Trophoblast cell (in vitro differentiated cells and primary cell): ENCODE data around the gene ZBED3.

Experiments used
- DNase-seq, 2 donors: peaks; one replicate each; pipeline ENCODE4 v3.0.0-alpha.2; 2016
- H2AFZ ChIP-seq: 2 replicates; pipeline ENCODE4 v1.6.1; 2013; ENCODE audit warnings: low read length, moderate library complexity, mild to moderate bottlenecking; ENCODE audit not compliant: insufficient read depth, poor library complexity
- H2AK5ac ChIP-seq: 2 replicates; pipeline ENCODE4 v1.6.1; 2013; ENCODE audit warnings: mild to moderate bottlenecking, low read length
- H2BK120ac ChIP-seq: 2 replicates; pipeline ENCODE4 v1.6.1; 2013; ENCODE audit warnings: low read length, mild to moderate bottlenecking, moderate library complexity; ENCODE audit not compliant: insufficient read depth, poor library complexity
- H2BK12ac ChIP-seq: 2 replicates; pipeline ENCODE4 v1.6.1; 2013; ENCODE audit warnings: mild to moderate bottlenecking, low read length, moderate library complexity
- H2BK5ac ChIP-seq: 2 replicates; pipeline ENCODE4 v1.6.1; 2013; ENCODE audit warnings: low read length, low read depth, moderate library complexity, mild to moderate bottlenecking; ENCODE audit not compliant: poor library complexity
- H3K14ac ChIP-seq: 2 replicates; pipeline ENCODE4 v1.6.1; 2013; ENCODE audit warnings: mild to moderate bottlenecking, low read length
- H3K18ac ChIP-seq: 2 replicates; pipeline ENCODE4 v1.6.1; 2013; ENCODE audit warnings: mild to moderate bottlenecking, low read length
- H3K23ac ChIP-seq: 2 replicates; pipeline ENCODE4 v1.6.1; 2013; ENCODE audit warnings: low read length
- H3K27ac ChIP-seq: 2 replicates; pipeline ENCODE4 v1.5.1; 2013; ENCODE audit warnings: low read depth, mild to moderate bottlenecking, inconsistent platforms, low read length, moderate library complexity
- H3K27me3 ChIP-seq: 2 replicates; pipeline ENCODE4 v1.6.1; 2013; ENCODE audit warnings: inconsistent platforms, mild to moderate bottlenecking, low read length, moderate library complexity; ENCODE audit not compliant: insufficient read depth
- H3K36me3 ChIP-seq, 2 experiments: 1 replicate in 1 of 2; 2 replicates in 1 of 2; pipeline ENCODE4 v1.6.1; 2013; ENCODE audit warnings: low read length in 2 of 2, mild to moderate bottlenecking in 2 of 2, moderate library complexity in 1 of 2; ENCODE audit not compliant: insufficient read depth in 2 of 2, control insufficient read depth in 1 of 2
- H3K4ac ChIP-seq: 2 replicates; pipeline ENCODE4 v1.6.1; 2013; ENCODE audit warnings: low read depth, mild to moderate bottlenecking, low read length, moderate library complexity
- H3K4me1 ChIP-seq, 2 experiments: 1 replicate in 1 of 2; 2 replicates in 1 of 2; pipeline ENCODE4 v1.6.1; 2013; ENCODE audit warnings: low read length in 2 of 2, mild to moderate bottlenecking in 2 of 2, moderate library complexity in 1 of 2; ENCODE audit not compliant: insufficient read depth in 2 of 2, control insufficient read depth in 1 of 2
- H3K4me2 ChIP-seq: 2 replicates; pipeline ENCODE4 v1.6.1; 2013; ENCODE audit warnings: inconsistent platforms, mild to moderate bottlenecking, low read length, moderate library complexity
- H3K4me3 ChIP-seq: 2 replicates; pipeline ENCODE4 v1.5.1; 2013; ENCODE audit warnings: mild to moderate bottlenecking, low read depth, low read length, inconsistent platforms
- H3K79me1 ChIP-seq: one replicate; pipeline ENCODE4 v1.6.1; 2013; ENCODE audit warnings: low read length
- H3K79me2 ChIP-seq: 2 replicates; pipeline ENCODE4 v1.6.1; 2013; ENCODE audit warnings: low read length, mild to moderate bottlenecking; ENCODE audit not compliant: control insufficient read depth, insufficient read depth, poor library complexity
- H3K9ac ChIP-seq: 2 replicates; pipeline ENCODE4 v1.6.1; 2013; ENCODE audit warnings: mild to moderate bottlenecking, low read length
- H3K9me3 ChIP-seq: 2 replicates; pipeline ENCODE4 v1.6.1; 2013; ENCODE audit warnings: low read depth, mild to moderate bottlenecking, control low read depth, inconsistent platforms, low read length; ENCODE audit not compliant: insufficient read depth
- H4K12ac ChIP-seq: 2 replicates; pipeline ENCODE4 v1.6.1; 2013; ENCODE audit warnings: low read depth, mild to moderate bottlenecking, low read length, moderate library complexity
- H4K8ac ChIP-seq: 2 replicates; pipeline ENCODE4 v1.6.1; 2013; ENCODE audit warnings: low read depth, mild to moderate bottlenecking, low read length, moderate library complexity
- H4K91ac ChIP-seq: one replicate; pipeline ENCODE4 v1.6.1; 2013; ENCODE audit warnings: low read depth, mild to moderate bottlenecking, low read length, moderate library complexity
- WGBS: extraction: QIAGEN DNeasy Blood & Tissue Kit; methylation state at CpG from one replicate; pipeline ENCODE4 v1.1.7; 2013; ENCODE audit warnings: missing lambda C conversion rate; ENCODE audit not compliant: insufficient read length, insufficient coverage; ENCODE audit errors: extremely low coverage; 5-methylcytosine and 5-hydroxymethylcytosine counted together

ZBED3 gene

DNA sequence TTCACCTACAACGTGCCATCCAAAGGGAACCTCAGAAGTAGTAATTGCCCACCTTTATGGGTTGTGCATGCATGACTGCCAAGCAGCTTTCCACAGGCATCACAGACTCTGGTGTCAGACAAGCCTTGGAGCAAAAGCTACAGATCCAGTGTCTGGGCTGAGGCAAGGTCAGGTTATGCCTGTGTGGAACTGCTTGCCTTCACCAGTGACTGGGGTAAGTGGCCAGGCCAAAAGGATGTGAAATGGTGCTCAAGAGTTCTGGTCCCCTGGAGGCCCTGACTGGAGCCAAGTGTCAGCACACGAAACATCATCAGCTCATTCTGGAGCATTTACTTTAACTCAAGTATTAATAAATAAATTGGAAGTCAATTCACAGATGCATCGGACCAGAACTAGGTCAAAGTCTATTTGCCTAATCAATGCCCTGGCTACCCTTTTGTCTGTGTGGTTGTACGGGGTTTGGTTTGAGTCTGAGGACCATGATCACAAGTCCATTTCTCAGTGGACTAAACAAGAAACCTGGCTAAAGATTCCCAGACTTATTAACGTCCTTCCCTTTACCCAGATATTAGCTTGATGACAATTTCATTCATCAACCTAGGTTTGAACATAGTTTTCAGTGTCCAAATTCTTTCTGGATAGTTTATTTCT is 41.5 kb upstream of the ZBED3 start:
- no peaks in the 10 kb centered on the region for H3K4me1 ChIP-seq
- H3K18ac ChIP-seq: no peak overlapping the region
- H3K4me3 ChIP-seq: no peak overlapping the region
- H3K79me2 ChIP-seq: no peaks in the 10 kb centered on the region
- no peak overlapping the region for H2AFZ ChIP-seq
- H2BK120ac ChIP-seq: no peak overlapping the region
- no peak overlapping the region for H4K12ac ChIP-seq
- H3K79me1 ChIP-seq: no peaks in the 10 kb centered on the region
- no peak overlapping the region for H3K4ac ChIP-seq
- no peaks in the 10 kb centered on the region for H3K27me3 ChIP-seq
- no peak overlapping the region for H3K14ac ChIP-seq
- no peak overlapping the region for H4K8ac ChIP-seq
- H4K91ac ChIP-seq: no peak overlapping the region
- H2BK12ac ChIP-seq: no peak overlapping the region
- H3K9ac ChIP-seq: no peak overlapping the region
- no peak for DNase-seq
- no peaks in the 10 kb centered on the region for H3K9me3 ChIP-seq
- no peak overlapping the region for H2AK5ac ChIP-seq
- no CpG with 5 or more reads among the region's 5 CpGs for WGBS
- H3K23ac ChIP-seq: no peak overlapping the region
- H2BK5ac ChIP-seq: no peak overlapping the region
- H3K4me2 ChIP-seq: no peak overlapping the region
- H3K27ac ChIP-seq: no peak overlapping the region
- no peaks in the 10 kb centered on the region for H3K36me3 ChIP-seq

DNA sequence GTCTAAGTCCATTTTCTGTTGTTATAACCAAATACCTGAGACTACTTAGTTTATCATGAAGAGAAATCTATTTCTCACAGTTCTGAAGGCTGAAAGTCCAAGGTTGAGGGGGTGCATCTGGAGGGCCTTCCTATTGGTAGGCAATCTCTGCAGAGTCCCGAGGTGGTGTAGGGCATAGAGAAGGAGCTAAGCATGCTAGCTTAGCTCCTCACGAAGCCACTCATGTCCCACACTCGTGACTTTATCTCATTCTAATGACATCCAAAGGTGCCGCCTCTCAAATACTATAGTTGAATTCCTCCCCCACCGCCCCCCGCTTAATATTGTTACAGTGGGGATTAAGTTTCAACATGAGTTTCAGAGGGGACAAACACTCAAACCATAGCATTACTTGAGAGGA is 36.0 kb upstream of the ZBED3 start:
- no peak overlapping the region for H3K4me3 ChIP-seq
- no peaks in the 10 kb centered on the region for H3K27me3 ChIP-seq
- WGBS: no CpG with 5 or more reads among the region's 6 CpGs

DNA sequence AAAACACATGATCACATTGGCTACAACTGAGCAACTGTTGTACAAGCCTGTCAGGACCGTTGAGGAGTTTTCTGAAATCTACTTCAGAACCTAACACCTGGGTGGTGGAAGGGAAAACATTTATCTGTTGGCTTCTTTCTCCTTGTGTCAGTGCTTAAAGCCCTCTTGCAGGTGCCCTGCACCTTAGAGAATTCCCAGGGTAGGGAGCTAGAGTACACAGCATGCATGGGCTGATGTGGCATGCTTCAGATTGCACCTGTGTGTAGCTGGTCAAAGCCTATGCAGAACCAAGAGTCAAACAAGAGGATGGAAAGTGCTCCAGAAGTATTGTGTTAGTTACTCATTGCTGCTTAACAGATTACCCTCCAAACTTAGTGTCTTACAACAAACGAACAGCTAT is 33.6 kb upstream of the ZBED3 start:
- Histone ChIP-seq H3K9me3 (no peaks in the 10 kb centered on the region), H3K18ac (no peak overlapping the region), H4K12ac (no peak overlapping the region), H2AK5ac (no peak overlapping the region), H4K91ac (no peak overlapping the region), H2BK12ac (no peak overlapping the region), H3K27ac (no peak overlapping the region), H3K4me1 (no peaks in the 10 kb centered on the region), H3K27me3 (no peaks in the 10 kb centered on the region), H2AFZ (no peak overlapping the region), H3K4me2 (no peak overlapping the region), H3K4me3 (no peak overlapping the region), H4K8ac (no peak overlapping the region), H3K36me3 (no peaks in the 10 kb centered on the region), H3K79me1 (no peaks in the 10 kb centered on the region), H3K23ac (no peak overlapping the region), H3K14ac (no peak overlapping the region), H3K4ac (no peak overlapping the region), H2BK120ac (no peak overlapping the region), H2BK5ac (no peak overlapping the region), H3K9ac (no peak overlapping the region), H3K79me2 (no peaks in the 10 kb centered on the region)
- no peak for DNase-seq
- WGBS: no CpG with 5 or more reads among the region's 2 CpGs

More for the DNA sequence above, 36.0 kb upstream of the ZBED3 start:
- Histone ChIP-seq H2BK12ac (no peak overlapping the region), H2BK120ac (no peak overlapping the region), H4K8ac (no peak overlapping the region), H3K36me3 (no peaks in the 10 kb centered on the region), H3K23ac (no peak overlapping the region), H3K79me2 (no peaks in the 10 kb centered on the region), H2BK5ac (no peak overlapping the region), H3K9me3 (no peaks in the 10 kb centered on the region), H3K18ac (no peak overlapping the region), H4K91ac (no peak overlapping the region), H3K9ac (no peak overlapping the region), H3K14ac (no peak overlapping the region), H3K4me2 (no peak overlapping the region), H3K4me1 (no peaks in the 10 kb centered on the region), H2AFZ (no peak overlapping the region), H3K79me1 (no peaks in the 10 kb centered on the region), H3K27ac (no peak overlapping the region), H2AK5ac (no peak overlapping the region), H4K12ac (no peak overlapping the region), H3K4ac (no peak overlapping the region)
- no peak for DNase-seq

DNA sequence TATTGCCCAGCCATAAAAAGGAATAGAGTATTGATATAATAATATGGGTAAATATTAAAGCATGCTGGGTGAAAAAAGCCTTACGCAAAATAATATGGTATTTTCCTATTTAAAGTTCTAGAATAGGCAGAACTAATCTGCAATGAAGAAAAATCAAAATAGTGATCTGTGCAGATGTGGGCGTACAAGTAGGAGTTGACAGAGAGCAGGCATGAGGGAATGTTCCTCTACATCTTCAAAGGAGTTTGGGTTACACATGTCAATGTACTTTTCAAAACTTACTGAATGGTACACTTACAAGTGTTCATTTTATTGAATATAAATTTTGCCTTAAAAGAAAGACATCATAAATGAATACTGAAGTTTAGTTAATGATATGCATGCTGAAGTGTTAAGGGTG is 33.0 kb upstream of the ZBED3 start:
- Histone ChIP-seq H3K4me1 (no peaks in the 10 kb centered on the region), H3K27ac (no peak overlapping the region)
- no peak for DNase-seq

More for the DNA sequence above, 33.0 kb upstream of the ZBED3 start:
- Histone ChIP-seq H3K4ac (no peak overlapping the region), H3K27me3 (no peaks in the 10 kb centered on the region), H3K4me3 (no peak overlapping the region), H4K12ac (no peak overlapping the region), H3K36me3 (no peaks in the 10 kb centered on the region), H3K79me2 (no peaks in the 10 kb centered on the region), H2BK5ac (no peak overlapping the region), H3K23ac (no peak overlapping the region), H3K79me1 (no peaks in the 10 kb centered on the region), H2AK5ac (no peak overlapping the region), H2BK120ac (no peak overlapping the region), H2AFZ (no peak overlapping the region), H3K9ac (no peak overlapping the region), H3K4me2 (no peak overlapping the region), H3K9me3 (no peaks in the 10 kb centered on the region), H3K14ac (no peak overlapping the region), H2BK12ac (no peak overlapping the region), H4K8ac (no peak overlapping the region), H4K91ac (no peak overlapping the region), H3K18ac (no peak overlapping the region)
- no CpG with 5 or more reads among the region's 2 CpGs for WGBS
